HG03520 (cell line): Measurements from ENCODE around the gene SEL1L.
"Not testable (repeated sequence)": the region's sequence is repeated elsewhere in the genome, so short reads cannot be mapped to it uniquely, and the experiment has no call there.

Experiments
- ATAC-seq: cut with Tn5 transposase; IDR thresholded peaks from one replicate; pipeline ENCODE4 v1.9.1; 2021; ENCODE audit warnings: mild to moderate bottlenecking, moderate library complexity; ENCODE audit not compliant: unreplicated experiment

Gene SEL1L

GRCh38 chr14:81529391-81529790 lies 4.3 kb downstream of the SEL1L start:
- no peak for ATAC-seq

- no peak for ATAC-seq
These were observed 8.5 kb downstream of the SEL1L start for GRCh38 chr14:81525129-81525528.

- no peak for ATAC-seq
These were observed 10.0 kb downstream of the SEL1L start for GRCh38 chr14:81523616-81524015.

GRCh38 chr14:81523016-81523415 lies 10.6 kb downstream of the SEL1L start:
- ATAC-seq = no peak

- no peak for ATAC-seq
These were observed 12.3 kb downstream of the SEL1L start for GRCh38 chr14:81521356-81521755.

- peak; percentile 48 for ATAC-seq
These were observed 14.2 kb downstream of the SEL1L start for GRCh38 chr14:81519200-81520011.

- no peak for ATAC-seq
These were observed 15.8 kb downstream of the SEL1L start for GRCh38 chr14:81517798-81518398.

GRCh38 chr14:81516986-81517797 lies 16.5 kb downstream of the SEL1L start:
- ATAC-seq = no peak

- ATAC-seq = not testable (repeated sequence)
These were observed 17.7 kb downstream of the SEL1L start for GRCh38 chr14:81515927-81516326.

GRCh38 chr14:81512826-81513225 lies 20.8 kb downstream of the SEL1L start:
- ATAC-seq = not testable (repeated sequence)

GRCh38 chr14:81511111-81511904 lies 22.3 kb downstream of the SEL1L start:
- no peak for ATAC-seq

GRCh38 chr14:81509838-81510452 lies 23.7 kb downstream of the SEL1L start:
- ATAC-seq = no peak

GRCh38 chr14:81509321-81509720 lies 24.3 kb downstream of the SEL1L start:
- no peak for ATAC-seq

- no peak for ATAC-seq
These were observed 27.2 kb downstream of the SEL1L start for GRCh38 chr14:81506487-81506886.

GRCh38 chr14:81504864-81505263 lies 28.8 kb downstream of the SEL1L start:
- no peak for ATAC-seq

- no peak for ATAC-seq
These were observed 47.9 kb downstream of the SEL1L start for GRCh38 chr14:81485781-81486180.

GRCh38 chr14:81485372-81485771 lies 48.3 kb downstream of the SEL1L start:
- ATAC-seq = peak; percentile 90

GRCh38 chr14:81484120-81484519 lies 49.5 kb downstream of the SEL1L start:
- no peak for ATAC-seq

GRCh38 chr14:81480741-81481140 lies 52.9 kb downstream of the SEL1L start:
- ATAC-seq = no peak

GRCh38 chr14:81478446-81478845 lies 55.2 kb downstream of the SEL1L start:
- no peak for ATAC-seq
